ENCODE data around the gene CCDC183.
"Not testable (repeated sequence)": the region's sequence is repeated elsewhere in the genome, so short reads cannot be mapped to it uniquely, and the experiment has no call there.

CCDC183 gene

GRCh38 chr9:136838314-136839228 lies 42.4 kb downstream of the CCDC183 start:
- no peak for DNase-seq (ENCODE audit: low read depth in 2 of 2)

- DNase-seq (ENCODE audit: low read depth in 2 of 2) = no peak
Measured at GRCh38 chr9:136839229-136840139, 43.3 kb downstream of the CCDC183 start.

GRCh38 chr9:136840140-136840876 lies 44.2 kb downstream of the CCDC183 start:
- no peak for DNase-seq (ENCODE audit: low read depth in 2 of 2)

GRCh38 chr9:136840877-136841645 lies 44.9 kb downstream of the CCDC183 start:
- no peak for DNase-seq (ENCODE audit: low read depth in 2 of 2)

- DNase-seq (ENCODE audit: low read depth in 2 of 2) = not testable (repeated sequence)
Measured at GRCh38 chr9:136841646-136842379, 45.7 kb downstream of the CCDC183 start.

GRCh38 chr9:136842380-136842948 lies 46.3 kb downstream of the CCDC183 start, which contains the start of gene AJM1:
Gene AJM1 (plus strand): TSS chr9:136842478. CDS start chr9:136844415, 1,937 bp downstream.
- peak; percentile 51 to 59 for DNase-seq (ENCODE audit: low read depth in 2 of 2)

GRCh38 chr9:136843159-136843800 lies 47.1 kb downstream of the CCDC183 start:
- not testable (repeated sequence) for DNase-seq (ENCODE audit: low read depth in 2 of 2)

GRCh38 chr9:136843801-136844740 lies 47.9 kb downstream of the CCDC183 start:
- DNase-seq (ENCODE audit: low read depth in 2 of 2) = peak; percentile 21 to 36

GRCh38 chr9:136844761-136845464 lies 48.8 kb downstream of the CCDC183 start:
- DNase-seq (ENCODE audit: low read depth in 2 of 2) = no peak

- DNase-seq (ENCODE audit: low read depth in 2 of 2) = no peak
Measured at GRCh38 chr9:136845465-136846260, 49.5 kb downstream of the CCDC183 start.

- DNase-seq (ENCODE audit: low read depth in 2 of 2) = no peak
Measured at GRCh38 chr9:136846376-136847087, 50.4 kb downstream of the CCDC183 start.

GRCh38 chr9:136847088-136847825 lies 51.1 kb downstream of the CCDC183 start:
- DNase-seq (ENCODE audit: low read depth in 2 of 2) = no peak

GRCh38 chr9:136847826-136848392 lies 51.8 kb downstream of the CCDC183 start:
- DNase-seq (ENCODE audit: low read depth in 2 of 2) = peak; percentile 31 to 43

- DNase-seq (ENCODE audit: low read depth in 2 of 2) = no peak
Measured at GRCh38 chr9:136848393-136849037, 52.4 kb downstream of the CCDC183 start.

Data from activated CD8-positive, alpha-beta memory T cell treated with anti-CD3 and anti-CD28 coated beads for 4 hours (primary cell).